Stimulated activated CD8-positive, alpha-beta memory T cell treated with anti-CD3 and anti-CD28 coated beads, Interleukin-12 subunit alpha, Interleukin-12 subunit beta, amount 100 ng/mL, for 24 hours (primary cell): ENCODE measurements around the gene NEGR1.

Experiments used
- DNase-seq: peaks from one replicate; pipeline ENCODE4 v3.0.0-alpha.2; 2020; ENCODE audit errors: extremely low read depth

NEGR1 gene

DNA sequence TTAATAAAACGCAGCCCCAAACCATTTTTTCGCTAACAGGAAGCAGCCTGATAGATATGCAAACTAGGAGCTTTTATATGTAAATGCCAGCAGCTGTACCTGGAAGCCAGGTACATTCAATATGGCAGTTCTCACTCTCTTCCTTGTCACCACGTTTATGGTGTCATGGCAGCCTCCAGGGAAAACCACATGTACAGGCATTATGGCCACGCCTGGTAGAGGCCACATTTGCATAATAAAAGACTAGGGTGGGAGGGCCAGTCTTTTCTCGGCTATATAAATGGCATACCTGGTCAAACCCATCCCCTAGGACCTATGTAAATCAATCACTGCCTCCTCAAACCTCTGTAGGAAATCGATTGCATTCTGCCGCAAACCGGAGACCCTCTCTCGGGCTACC lies 247.5 kb downstream of the NEGR1 start:
- DNase-seq = no peak

DNA sequence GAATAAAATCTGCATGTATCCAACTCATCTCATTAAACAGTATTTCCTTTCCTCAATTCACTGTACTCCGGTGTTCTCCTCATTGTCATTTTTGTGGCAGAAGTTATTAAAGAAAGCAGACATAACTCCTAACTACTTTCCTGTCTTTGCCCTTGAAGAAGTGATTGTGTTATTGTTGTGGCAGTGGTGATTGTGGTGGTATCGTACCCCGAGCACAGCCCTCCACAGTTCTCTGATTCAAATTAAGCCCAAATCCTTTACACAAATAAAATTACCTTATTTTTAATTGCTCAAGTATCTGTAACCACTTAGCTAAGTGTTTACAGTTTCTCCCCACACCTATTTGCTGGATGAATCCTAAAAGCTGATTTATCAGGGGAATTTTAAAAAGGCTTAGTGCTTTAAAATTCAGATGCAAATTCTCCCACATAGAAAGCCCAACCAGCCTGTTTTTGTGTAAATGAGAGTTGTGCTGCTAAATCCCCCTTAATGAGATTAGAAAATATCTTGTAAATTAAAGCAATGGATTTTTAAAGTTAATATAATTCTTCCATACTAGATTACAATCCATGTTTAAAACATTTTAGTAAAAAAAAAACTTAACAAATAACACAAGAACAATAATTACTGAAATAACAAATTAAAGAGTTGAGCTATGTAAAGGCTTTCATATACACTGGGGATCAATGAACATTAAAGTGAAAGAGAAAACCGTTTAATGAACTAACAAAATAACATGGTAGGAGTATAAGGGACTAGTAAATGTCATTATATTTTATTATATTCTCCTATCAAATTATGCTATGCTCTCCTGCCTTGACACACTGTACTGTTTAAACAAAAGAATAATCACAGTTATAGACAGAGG lies 259.0 kb downstream of the NEGR1 start:
- DNase-seq = no peak

DNA sequence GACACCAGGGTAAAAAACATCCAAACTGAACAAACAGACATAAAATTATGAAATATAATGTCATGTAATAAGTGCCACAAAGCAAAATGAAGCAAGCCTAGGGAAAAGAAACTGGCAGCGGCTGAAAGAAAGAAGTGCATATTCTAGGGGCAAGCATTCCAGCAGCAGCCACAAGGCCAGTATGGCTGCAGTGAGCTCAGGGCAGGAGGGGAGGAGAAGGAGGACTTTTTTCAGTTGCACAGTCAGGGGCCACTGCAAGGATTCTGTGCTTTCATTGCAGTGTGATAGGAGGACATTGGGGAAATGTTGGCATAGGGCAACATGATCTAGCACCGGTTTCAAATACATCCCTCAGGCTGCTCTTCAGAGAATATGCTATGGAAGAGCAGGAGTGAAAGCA lies 263.8 kb downstream of the NEGR1 start:
- DNase-seq = no peak

DNA sequence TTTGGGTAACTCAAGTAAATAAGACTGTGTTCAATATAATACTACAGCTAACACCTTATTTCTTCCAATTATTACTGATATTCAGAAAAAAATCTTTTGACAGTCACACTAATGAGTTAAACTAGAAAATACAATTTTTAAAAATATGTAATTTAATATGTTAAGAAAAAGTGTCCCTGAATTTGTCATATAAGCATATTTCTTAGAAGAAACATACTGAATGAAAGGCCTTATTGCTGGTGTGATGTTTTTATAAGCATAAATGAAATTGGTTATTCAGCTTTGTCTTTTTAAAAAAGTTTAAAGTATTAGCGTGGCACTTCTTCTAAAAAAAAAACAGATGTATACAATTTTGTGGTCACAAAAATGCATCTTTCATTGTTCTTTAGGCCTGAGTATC lies 267.3 kb downstream of the NEGR1 start:
- DNase-seq = no peak

DNA sequence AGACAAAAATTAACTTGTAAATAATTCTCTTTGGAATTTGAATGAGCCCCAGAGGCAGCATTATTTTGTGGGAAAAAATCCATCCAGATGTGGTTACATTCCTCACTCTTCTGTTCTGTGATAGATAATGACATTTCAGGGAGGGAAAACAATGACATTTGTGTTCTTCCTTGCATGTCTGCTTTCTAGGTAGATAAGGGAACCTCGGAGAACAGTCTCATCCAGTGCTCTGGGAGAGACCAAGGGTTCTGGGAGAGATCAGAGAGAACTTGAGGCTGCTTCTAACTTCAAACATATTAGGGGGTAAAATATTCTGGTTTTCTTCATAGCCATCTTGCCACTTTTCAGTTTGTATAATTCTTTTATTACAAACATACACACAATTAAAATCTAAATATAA lies 269.2 kb downstream of the NEGR1 start:
- no peak for DNase-seq

DNA sequence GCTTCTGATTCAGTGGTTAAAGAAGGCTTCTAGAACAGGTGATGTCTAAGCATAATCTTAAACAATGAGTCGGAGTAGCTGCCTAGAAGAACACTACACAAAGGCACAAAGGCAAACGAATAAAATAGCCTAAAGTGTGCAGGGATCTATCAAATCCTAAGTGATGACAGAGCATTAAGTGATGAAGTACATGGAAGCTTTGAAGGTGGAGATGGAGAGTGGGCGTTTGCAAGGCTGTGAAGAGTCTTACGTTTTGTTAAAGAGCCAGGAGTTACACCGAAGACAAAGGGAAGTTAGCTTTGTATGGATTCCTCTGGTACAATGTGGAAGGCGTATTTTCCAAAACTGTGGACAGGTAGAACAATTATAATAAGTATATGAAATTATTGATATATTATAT lies 270.6 kb downstream of the NEGR1 start:
- DNase-seq = no peak

DNA sequence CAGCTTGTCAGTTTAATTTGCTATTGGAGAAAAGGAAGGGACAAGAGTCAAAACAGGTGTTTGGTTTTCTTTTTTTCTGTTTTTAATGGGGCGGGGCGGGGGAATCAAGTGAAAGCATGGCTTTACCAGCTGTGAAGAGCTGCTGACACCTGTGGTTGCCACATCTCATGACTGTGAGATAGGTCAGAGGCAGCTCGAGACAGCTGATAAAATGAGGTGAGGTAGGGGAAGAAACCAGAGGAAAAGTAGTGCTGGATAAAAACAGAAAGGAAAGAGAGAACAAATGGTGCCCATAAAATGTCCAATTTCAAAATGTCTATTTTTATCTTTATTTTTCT lies 272.3 kb downstream of the NEGR1 start:
- no peak for DNase-seq

DNA sequence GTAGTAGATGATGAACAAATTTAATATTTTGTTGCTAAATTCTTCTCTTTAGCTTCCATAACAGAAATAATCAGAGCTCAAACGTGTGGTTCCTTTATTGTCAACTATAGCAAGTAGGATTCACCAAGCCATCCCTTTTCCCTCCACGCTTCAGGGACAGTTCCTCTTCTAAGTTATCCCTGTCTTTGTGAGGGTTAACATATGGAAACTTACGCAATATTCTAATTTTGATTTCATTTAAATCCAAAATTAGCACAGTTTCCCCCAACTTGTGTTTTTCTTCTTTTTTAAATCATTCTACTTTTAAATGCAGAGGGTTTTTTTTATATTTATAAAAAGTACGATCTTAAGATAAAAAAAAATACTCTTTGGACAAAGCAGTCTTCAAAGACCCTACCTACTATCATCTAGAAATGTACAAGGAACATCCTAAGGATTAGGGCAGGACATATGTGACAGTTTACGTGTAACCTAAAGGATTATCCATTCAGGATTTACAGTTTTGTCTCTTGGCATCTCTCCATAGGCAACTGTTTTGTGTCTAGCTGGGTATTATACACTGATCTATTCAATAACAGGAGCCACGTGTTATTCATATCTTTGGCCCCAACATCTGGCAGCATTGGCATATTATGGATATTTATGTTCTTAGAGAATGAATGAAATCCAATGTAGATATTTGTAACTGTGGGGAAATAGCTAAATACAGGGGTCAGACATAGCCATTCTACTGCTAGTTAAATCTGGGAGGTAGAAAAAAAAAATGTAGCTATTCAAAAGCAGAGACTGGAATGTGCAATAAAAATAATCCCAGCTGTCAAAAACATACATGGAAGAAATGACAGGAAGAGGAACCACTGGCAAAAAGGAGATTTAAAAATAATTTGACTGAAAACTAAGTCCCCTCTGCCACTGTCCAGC lies 272.9 kb downstream of the NEGR1 start:
- DNase-seq = no peak

DNA sequence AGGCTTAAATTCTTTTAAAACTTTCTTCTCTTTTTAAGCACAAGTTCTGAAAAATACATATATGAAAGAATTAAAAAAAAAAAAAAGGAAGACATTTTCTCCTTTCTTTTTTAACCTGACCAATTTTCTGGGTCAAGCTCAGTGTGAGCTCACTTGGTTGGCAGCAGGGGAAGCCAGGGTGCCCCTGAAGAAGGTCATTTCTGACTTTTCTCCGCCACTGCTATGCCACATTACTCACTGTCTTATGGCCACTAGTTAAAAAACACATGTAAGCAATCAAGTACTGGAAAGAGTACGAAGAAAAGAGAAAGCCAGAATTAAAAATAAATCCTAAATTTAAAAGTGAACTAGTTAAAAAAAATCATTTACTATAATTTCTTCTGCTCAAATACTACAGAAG lies 275.0 kb downstream of the NEGR1 start:
- no peak for DNase-seq

DNA sequence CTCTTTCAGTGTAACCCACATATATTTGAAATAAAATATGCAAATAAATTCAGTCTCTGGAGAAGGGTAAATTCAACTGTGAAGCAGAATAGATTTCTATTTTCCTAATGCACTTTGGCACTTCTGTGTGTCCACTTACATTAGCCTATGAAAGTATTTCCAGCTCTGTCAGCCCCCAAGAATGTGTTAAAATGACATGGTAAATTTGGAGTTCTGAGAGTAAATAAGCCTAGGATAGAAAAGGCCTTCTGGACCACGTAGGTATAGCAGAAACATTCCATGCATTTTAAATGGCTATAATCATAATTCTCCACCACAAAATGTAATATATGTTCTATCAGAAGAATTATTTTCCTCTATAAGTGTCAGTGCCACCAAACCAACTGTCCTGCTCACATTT lies 276.2 kb downstream of the NEGR1 start:
- no peak for DNase-seq

DNA sequence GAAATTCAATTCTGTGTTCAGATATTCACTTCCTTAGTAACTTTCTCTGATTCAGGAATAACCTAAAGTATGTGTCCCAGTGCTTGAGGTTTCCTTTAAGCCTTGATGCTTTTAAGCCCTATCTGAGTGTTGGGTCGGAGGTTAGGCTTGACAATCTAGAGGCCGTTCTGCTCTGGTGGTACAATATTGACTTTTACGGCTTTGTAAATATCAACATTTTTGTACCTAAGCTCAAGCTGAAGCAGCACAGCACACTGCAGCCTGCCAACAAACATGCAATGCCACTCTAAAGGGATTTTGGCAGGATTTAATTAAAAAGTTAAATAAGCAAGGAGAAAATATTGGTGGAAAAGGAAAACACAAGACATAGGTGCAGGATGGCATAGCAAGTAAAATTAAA lies 279.2 kb downstream of the NEGR1 start:
- DNase-seq = no peak

DNA sequence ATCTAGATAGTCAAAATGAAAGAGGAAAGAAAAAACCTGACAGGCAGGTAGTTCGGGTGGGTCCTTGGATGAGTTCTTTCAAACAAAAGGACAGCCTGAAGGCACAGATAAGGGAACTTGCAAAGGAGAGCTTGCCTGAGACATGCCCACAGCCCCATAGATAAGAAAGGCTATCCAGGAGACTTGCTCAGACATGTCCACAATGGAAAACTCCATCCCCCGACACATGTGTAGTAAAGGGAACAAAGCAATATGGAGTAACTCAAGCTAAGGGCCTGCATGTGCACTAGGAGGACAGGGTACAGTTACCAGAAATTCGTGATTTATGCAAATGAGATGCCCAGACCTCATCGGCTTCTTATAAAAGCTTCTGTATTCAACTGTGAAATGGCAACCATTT lies 281.5 kb downstream of the NEGR1 start:
- DNase-seq = no peak

DNA sequence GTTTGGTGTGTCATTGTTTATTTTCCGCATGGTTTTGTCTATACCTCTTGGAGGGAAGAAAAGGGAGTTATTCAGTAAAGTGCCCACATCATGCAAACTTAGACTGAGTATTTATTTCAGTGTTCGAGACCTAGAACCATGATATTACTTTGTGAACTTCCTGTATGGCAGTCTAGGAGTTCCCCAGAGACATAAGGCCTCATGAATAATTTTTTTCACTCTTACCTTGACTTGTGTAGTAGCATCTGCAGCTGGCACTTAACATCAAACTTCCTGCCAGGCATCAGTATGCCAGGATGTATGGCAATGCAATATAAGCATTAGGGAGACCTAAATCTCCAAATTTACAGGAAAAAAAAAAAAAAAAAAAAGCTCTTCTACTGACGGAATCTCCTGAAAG lies 287.7 kb downstream of the NEGR1 start:
- DNase-seq = no peak

DNA sequence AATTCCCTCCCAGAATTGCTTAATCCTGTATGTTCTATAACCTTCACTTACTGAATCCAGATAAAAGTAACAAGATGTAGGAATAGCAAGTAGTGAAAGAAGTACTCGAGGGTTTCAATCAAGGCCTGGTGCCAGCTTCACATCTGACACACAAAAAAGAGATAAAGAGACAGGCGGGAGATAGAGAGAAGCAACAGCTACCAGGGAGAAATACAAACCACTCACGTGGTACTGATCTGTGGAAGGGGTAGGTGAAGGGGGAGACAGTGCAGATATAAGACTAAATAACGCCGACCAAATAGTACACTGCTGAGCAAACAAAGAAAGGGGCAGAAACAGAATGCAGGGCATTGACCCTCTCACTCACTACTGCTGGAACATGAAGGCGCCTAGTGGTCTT lies 295.2 kb downstream of the NEGR1 start:
- no peak for DNase-seq

DNA sequence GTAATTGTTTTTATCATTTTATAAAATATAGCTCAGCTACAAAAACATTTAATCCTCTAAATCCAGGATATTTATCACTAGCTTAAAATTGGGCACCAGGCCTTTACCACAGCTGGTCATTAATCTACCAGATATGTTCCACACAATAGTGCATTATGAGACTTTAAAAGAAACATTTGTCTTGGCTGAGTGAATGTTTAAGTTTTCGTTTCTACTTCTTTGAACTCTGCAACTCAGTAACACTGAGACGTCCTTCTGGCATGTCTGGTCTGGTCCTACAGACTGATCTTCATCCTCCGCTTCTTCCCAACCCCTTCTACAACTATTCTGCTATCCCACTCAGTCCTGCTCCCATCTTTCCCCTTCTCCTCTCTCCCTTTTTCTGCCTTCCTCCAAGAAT lies 296.2 kb downstream of the NEGR1 start:
- DNase-seq = no peak

DNA sequence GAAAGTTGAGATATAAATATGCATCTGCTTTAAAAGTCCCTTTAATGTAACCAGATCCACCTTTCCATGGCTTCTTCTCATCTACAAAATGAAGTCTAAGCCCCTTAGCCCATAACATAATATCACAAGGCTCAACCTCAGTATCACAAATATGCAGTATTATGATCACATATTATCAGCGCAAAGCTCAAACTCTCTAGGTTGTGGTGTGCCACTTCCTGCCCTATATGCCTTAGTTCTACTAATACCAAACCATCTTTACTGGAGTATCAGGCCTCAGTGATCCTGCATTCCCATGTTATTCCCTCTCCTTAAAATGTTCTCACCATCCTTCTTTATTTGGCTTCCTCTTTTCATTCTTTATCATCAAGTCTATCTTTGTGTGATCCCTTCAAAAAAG lies 301.8 kb downstream of the NEGR1 start:
- no peak for DNase-seq

DNA sequence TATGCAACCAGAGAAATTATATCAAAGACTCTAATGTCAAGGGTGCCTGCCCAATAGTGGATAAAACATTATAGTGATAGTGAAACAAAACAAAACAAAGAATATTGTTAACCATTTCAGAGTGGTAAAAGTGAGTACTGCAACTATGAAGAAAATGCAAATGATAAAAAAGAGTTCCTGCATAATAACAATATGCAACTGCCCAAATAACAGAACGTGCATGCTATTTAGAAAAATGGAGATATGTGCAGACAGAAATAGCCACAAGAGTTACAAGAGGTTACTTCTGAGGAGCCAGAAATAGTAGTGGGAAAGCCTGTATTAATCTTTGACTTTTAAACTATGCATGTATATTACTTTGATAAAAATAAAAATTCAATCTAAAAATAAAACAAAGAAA lies 302.5 kb downstream of the NEGR1 start:
- DNase-seq = no peak

DNA sequence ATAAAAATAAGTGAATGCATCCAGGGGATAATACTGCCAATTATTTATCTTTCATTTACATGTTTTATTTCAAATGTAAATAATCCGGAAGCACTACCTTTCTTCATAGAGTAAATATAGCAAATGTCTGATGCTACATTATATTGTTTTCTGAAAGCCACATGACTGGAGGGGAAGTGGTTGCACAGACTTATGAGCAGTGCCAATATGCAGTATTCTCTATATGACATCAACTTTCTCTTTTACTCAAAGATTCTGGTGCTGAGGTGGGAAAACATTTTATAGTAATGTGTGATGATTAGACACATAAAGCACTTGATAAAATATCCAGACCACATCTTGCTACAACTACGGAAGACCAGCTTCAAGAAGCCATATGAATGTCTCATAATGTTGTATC lies 314.7 kb downstream of the NEGR1 start:
- no peak for DNase-seq

DNA sequence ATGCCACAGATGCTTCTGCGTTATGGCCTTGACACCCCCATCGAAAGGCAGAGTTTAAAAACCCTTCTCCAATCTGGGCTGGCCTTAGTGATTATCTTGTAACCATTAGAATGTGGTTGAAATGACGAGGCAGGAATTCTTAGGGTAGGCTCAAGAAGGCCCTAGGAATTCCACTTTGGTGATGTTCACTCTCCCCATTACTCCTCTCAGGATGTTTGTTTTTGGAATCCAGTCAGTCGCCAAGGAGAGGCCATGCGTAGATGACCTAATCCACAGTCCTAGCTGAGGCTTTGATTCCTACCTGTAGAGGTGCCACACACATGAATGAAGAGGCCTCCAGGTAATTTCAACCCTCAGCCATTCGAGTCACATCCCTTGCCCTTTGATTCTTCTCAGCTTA lies 318.2 kb downstream of the NEGR1 start:
- no peak for DNase-seq

DNA sequence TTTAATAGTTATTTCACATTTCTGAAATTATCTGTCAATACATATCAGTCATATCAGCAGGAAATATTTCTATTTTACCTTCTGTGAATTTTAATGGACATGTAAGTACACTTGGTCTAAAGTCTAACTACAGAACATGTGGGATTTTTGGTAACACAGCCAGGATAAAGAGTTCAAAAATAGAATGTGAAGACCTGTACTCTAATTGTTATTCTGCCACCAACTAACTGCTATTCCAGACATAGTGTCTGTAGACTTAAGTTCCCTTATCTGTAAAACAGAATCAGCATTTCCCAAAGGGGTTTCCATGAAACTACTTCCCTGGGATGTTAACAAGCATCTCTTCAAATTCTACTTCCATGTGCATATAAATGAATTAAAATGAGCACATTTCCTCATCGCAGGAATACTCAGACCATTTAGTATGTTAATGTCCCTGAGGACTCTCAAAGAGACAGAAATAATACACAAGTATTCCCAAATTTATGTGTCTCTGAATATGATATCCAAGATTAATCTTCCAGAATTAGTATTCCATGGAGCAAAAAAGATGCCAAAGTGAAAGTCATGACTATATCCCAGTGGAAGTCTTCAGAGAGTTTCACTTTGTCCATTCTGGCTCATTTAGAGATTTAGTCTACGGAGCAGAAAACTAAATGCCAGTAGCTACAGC lies 325.6 kb downstream of the NEGR1 start:
- DNase-seq = no peak

DNA sequence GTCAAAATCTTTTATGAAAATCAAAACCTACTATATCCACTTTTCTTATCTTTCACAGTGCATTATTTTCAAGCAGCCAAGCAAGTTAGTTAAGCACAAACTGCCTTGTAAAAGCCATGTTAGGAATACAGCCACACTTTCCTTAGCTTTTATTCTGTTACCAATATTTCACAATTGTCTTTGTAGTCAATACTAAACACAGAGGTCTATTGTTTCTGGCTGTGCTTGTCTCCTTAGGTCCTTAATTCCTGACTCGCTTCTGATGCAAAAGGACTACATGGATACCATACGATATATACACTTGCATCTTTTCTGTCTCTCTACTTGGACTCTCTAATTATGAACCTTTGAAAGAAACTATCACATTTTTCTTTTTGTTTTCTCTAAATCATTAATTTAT lies 331.8 kb downstream of the NEGR1 start:
- DNase-seq = no peak

DNA sequence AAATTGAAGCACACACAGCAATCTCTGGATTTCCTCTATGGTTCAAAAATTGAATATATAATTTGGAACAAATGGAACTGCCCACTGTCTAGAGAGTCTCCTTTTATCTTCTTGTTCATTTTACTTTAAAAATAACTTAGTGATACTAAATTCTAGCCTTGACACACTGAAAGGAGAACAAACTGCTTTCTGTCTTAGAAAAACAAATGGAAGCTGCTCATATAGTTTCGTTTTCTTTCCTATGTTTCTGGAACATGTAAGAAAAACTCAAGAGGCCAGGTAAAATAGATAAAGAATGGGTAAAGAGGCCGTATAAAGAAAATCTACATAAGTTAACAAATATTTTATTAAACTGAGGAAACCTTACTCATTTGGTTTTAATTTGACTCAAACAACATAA lies 332.7 kb downstream of the NEGR1 start:
- DNase-seq = no peak

DNA sequence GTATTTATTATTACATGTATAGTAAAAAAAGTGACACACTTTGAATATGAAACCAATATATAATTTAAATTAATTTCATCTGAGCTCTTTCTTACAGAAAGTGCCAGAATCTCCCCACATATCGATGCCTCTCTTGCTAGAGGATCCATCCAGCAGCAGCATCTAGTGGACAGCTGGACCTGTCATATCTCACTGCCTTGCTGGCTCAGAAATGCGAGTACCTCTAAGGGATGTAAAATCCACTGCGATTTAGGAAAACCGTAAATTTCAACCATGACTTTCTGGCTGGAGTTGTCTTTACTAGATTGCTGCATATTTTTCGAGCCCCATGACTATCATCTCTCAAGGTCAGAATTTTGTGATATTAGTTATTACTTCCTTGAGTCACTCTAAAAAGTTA lies 333.8 kb downstream of the NEGR1 start:
- DNase-seq = no peak
